Measurements from ENCODE around the gene CPED1.
A peak's percentile ranks its signal among the peaks of the same experiment; 100 is the strongest.
"Not testable (repeated sequence)": the region's sequence is repeated elsewhere in the genome, so short reads cannot be mapped to it uniquely, and the experiment has no call there.

Gene CPED1

DNA sequence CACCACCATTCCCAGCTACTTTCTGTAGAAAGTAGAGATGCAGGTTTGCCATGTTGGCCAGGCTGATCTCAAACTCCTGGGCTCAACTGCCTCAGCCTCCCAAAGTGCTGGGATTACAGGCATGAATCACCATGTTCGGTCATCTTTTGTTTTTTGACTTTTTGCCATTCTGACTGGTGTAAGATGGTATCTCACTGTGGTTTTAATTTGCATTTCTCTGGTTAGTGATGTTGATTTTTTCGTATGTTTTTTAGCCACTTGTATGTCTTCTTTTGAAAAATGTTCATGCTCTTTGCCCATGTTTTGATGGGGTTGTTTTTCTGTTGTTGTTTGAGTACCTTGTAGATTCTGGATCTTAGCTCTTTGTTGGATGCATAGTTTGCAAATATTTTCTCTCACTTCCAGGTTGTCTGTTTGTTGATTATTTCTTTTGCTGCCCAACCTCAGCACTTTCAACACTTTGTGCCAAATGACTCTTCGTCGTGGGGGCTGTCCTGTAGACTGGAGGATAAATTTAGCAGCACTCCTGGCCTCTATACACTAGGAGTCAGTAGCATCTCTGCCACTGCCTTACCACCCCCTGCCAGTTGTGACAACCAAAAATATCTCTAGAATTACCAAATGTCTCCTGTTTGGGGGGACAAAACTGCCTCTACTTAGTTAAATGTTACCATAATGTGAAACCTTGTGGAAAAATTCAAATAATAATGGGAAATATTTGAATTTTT lies 6.5 kb upstream of the CPED1 start:
- no peak for DNase-seq (ENCODE audit: low spot score)

GRCh38 chr7:120983592-120983991 lies 4.9 kb upstream of the CPED1 start:
- DNase-seq (ENCODE audit: low spot score): not testable (repeated sequence)

- DNase-seq (ENCODE audit: low spot score): no peak
Measured at GRCh38 chr7:120984406-120984805, 4.1 kb upstream of the CPED1 start.

GRCh38 chr7:120985130-120985758 lies 3.3 kb upstream of the CPED1 start:
- DNase-seq (ENCODE audit: low spot score): no peak

DNA sequence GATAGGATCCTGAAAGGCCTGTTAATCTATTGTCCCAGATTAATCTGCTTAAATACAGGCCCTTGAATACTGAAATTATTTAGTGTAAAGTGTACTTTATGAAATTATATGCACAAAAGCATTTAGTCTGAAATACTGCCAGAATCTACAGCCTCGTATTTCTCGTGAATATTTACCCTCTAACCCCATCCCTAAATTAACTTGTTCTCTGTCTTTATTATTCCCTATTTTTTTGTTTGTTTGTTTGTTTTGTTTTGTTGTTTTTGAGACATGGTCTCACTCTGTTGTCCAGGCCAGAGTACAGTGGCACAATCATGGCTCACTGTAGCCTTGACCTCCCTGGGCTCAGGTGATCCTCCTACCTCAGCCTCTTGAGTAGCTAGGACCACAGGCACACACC lies 2.7 kb upstream of the CPED1 start:
- no peak for DNase-seq (ENCODE audit: low spot score)

GRCh38 chr7:120986650-120987049 lies 1.9 kb upstream of the CPED1 start:
- no peak for DNase-seq (ENCODE audit: low spot score)

GRCh38 chr7:120987280-120987679 lies 1.2 kb upstream of the CPED1 start:
- no peak for DNase-seq (ENCODE audit: low spot score)

DNA sequence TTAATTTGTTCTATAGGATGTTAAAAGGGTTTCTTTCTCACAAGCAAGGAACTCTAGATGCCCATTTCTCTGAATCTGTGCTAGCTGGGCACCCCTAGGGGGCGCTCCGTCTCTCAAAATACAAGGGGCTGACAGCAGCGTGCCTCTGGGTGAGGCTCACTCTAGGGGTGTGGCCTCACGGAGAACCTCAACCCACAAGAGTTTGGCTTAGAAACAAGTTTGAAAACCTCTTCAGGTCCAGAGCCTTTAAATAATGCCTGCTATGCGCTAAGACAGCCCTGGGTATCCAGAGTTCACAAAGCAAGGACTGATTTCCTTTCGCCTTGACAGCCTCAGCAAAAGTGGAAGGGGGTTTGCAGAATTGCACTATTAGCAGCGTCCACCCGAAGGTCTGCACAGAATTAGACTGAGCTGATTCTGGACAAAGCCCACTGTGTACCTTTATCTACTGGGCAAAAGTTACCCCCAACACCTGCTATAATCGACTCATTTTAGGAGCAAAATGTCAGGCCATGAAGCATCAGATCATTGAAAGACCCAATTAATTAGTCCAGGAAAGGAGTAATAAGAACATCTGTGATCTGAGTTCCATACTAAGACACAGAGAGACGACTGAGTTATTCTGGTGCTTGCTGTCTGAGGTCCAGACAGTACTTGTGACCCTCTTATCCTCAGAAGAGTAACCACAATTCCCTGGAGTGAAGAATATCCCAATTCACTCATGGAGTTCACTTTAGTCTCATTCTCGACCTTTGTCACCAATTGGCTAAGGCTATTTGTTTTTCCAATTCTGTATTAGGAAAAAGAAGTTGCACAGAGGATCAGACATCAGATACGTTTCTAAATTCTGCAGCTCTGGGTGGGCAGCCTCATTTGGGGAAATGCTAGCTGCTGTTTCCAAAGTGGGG lies 574 bp upstream of the CPED1 start:
- peak; percentile 87 for DNase-seq (ENCODE audit: low spot score)

DNA sequence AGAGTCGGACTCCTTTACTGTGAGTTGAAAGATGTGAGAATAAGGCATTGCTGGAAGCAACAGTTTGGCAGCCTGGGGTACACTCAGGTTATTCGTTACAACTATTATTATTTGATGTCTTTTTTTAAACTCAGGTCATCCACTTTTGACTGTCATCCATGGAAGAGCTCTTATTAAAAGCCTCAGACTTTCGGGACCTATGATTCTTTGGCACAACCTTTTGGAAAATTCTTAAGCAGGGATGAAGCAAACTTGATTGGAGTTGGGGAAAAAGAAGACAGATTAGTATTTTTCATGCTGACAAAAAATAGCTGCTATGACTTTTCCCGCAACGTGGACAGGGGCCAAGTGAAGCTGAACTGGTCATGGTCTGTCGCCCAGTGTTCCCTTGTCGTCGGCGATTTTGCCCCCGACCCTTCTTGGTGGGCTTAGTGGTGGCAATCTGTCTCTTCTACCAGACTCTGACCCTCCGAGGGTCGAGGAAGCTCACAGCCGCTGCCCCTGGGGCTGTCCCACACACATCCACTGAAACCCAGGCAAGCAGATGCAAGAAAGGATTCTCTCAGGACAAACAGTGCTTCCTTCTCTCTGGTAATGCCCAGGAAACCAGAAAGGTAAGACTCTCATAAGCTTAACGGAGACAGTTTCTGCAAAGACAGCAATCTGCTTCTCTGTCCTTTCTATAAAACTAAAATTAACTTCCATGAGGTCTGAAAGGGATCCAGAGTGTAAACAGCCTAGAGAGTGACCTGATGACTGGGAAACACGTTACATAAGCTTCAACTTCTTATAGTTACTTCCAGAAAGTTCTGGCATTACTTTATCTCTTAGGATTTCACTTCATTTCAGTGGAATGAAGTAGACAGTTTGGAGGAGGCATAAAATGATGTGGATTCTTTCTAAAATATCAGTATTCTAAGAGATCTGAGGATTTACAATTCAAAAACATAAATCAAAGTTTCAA lies 1.0 kb downstream of the CPED1 start:
- DNase-seq (ENCODE audit: low spot score): no peak

DNA sequence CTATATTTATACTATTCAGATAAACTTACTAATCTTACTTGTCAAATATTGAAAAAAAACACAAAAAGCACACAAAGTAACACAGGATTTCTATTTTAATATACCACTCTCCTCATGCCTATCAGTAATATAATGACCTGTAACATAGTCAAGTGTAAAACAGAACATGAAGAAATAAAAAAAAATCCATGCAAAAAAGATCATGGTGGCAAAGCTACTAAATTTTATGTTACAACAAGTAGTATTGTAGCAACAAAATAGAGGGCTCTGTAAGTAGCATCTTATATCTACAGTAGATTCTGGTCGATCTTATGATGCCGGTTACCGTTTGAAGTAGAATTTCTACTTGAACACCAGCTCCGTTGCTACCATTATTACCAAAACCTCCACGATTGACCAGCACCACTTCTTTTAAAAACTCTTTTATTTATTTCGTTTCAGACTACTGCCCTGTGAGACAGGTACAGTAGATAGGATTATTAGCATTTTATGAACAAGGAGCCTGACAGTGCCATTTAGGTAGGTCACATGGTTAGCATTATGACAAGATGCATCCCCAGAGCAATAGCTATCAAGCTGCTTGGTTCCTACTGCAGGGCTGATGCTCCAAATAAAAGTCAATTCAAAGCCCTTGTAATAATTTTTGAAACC lies 2.1 kb downstream of the CPED1 start:
- DNase-seq (ENCODE audit: low spot score): no peak

DNA sequence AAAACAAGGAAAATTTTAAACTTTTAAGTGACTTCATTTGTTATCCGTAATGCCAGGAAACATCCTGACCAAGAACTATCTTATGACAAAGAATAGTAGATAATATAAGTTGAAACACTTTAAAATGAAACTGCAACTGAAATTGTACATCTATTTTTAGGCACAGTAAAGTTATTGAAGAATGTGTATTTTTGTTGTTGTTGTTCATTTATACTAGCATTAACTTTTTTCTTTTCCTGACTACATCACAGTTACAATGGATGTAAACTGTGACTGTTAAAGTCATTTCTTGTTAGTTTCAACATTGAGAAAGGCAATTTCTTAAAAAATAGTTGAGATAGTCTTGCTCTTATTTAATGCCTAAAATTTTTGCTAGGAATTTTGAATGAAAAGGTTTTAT lies 2.6 kb downstream of the CPED1 start:
- no peak for DNase-seq (ENCODE audit: low spot score)

- DNase-seq (ENCODE audit: low spot score): no peak
Measured at GRCh38 chr7:120991581-120991980, 3.1 kb downstream of the CPED1 start.

DNA sequence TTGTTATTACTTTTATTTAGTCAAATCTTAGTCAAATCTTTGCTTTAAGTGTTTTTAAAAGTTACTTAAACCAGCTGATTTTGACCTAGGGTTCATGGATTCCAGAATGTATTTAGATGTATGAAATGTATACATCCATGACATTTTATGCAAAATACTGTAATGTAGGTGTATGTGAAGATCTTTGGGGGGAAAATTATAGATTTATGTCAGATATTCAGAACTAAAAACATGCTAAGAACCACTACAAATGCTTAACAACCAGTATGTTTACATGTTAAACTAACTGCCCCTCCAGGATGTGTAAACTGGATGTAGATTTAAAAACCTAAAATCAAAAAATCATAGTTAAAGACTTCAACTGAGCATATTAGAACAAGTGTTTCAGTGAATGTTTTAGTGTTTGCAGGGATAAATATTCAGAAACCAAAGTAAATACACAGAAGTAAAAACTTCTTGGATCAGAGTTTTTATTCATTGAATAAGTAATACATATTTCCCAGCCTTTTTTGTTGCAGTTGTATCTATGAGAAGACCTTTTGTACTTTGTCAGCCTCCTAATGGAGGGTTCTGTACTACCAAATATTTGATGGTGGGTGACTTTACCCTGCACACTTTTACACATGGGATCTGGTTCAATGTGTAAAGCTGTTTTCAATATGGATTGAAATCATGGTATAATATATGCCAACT lies 3.9 kb downstream of the CPED1 start:
- DNase-seq (ENCODE audit: low spot score): no peak

DNA sequence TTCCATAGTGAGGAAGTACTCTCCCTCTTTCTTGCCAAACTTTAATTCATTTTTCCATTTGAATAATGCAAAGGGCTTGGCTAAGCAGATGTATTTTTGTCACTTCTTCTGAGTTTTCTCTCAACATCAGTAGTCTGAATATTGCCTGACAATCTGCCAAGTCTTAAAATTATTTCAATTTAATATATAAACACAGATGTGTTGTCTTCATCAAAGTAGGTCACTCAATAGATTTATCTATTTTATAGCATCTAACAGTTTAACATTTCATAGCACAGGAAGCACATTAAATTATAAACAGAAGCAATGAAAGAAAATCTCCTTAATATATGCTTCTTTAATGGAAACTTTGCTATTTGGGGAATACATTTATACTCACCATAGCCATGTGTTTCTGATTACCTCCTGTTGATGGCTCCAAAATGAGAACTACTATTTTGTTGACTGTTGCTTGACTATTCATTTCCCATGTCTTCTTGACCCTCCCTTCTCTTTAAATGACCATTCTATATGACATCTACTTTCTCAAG lies 4.5 kb downstream of the CPED1 start:
- no peak for DNase-seq (ENCODE audit: low spot score)

DNA sequence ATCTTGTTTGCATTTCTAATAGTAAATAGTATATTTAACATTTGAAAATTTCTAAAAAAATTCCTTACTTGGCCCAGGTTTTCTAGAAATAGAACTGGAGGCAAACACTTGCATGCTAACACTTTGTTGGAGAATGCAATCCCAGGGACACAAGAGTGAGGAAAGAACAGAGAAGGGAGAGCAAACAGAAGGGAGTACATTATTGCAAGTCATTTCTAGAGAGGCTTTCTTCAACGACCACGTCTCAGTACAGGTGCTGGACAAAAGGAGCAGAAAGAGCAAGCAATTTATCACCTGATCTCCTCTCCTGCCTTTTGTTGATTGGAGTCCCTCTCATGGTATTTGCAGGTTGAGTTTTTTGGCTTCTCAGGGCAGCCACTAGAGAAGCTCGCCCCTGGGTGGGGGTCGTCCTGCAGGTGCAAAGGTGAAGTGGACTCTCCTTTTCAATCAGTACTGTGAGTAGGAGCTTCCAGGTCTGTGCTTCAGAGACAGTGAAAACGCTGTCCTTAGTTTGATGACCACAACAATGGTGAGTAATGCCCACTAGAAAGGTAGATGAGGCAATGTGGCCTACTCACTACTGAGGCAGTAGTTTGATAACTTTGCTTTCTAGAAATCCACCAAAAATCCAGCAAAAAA lies 5.2 kb downstream of the CPED1 start:
- no peak for DNase-seq (ENCODE audit: low spot score)

DNA sequence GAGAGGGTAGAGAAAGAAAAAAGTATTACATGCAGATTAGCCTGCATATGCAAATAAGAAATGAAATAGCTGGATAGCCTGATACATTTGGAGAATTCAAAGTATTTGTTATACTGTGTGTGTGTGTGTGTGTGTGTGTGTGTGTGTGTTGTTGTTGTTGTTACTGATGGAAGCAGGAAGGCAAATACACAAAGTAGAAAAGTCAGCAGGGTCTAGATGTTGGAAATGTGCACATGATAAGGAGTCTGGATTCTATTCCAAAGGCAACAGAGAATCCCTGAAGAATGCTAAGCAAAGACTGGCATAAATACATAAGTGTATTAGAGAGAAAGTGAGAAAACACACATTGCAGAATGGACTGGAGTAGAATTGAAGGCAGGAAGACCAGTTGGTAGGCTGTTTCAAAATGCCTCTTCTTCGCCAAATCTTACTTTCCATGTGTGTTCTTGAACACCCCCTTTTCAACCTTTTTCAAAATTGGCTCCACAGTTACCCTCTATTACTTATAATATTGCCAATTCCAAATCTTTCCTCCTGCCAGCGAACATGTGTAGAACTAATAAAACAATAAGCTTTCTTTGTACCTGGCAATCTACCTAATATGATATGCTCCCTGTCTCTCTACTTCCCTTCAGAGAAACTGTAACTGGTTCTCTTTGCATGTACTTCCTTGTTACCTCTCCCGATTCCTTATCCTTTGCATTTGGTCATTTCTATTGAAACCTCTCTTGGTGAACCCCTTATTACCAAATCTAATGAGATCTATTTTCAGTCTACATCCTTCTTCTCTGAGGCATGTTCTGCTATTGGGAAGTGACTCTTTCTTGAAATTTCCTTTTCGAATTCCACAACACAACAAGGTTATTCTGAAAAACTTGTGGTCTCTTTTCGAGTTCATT lies 6.2 kb downstream of the CPED1 start:
- no peak for DNase-seq (ENCODE audit: low spot score)

GRCh38 chr7:120995654-120996053 lies 7.1 kb downstream of the CPED1 start:
- no peak for DNase-seq (ENCODE audit: low spot score)

DNA sequence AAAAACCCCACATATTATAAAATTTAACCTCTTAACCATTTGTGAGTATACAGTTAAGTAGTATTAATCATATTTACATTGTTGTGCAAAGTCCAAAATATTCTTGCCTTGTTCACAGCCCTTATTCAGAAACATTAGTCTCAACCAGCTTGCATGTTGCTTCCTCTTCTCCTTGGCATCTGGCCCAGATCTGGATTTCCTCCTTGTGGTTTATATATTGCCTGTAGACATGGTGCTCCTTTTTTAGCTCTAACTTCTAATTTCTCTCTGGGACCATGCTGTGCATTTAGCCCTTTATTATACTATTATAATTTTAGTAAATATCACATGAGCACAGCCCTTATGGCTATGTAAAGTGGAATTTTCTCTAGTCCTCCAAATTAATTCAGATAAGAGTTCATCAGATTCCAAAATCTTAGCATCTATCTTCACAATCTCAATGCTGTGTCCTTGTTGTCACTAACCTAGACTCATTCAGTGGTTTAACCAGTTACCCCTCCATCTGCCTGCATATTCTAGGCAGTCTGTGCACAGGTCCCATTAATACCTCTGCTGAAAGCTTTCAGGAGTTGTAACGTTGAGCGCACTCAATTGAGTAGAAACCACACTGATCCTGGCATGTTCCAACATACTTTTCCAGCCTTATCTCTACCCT lies 7.9 kb downstream of the CPED1 start:
- no peak for DNase-seq (ENCODE audit: low spot score)
